ENCODE data around the gene ASRGL1.

DNA sequence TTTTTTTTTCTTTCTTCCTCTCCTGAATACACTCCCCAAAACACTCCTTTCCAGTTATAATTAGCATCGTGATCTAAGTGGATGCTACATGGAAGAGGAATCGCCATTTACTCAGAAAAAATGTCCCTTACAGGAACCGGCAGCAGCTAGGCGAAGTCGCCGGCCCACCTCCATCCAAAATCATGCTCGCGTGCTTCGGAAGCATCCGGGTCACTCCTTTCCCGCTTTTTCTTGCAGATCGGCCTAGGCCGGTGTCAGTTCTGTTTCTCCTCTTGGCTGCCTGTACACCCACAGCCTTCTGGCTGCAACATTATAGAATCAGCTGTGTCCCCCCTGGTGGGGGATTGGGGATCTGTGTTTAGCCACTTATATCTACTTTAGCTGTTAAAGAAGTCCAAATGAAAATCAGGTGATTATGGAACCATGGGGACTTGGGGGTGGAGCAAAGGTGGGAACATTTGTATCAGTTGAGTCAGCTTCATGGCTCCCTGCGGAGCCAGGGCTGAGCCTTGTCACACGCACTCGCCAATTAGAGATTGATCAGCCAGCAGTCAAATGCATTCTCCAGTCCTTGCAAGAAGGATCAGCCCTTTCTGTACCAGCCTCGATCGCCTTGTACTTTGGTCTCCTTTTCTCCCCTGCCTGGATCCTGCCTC is 36.3 kb downstream of the ASRGL1 start:
- TF ChIP-seq, protein P1, sequence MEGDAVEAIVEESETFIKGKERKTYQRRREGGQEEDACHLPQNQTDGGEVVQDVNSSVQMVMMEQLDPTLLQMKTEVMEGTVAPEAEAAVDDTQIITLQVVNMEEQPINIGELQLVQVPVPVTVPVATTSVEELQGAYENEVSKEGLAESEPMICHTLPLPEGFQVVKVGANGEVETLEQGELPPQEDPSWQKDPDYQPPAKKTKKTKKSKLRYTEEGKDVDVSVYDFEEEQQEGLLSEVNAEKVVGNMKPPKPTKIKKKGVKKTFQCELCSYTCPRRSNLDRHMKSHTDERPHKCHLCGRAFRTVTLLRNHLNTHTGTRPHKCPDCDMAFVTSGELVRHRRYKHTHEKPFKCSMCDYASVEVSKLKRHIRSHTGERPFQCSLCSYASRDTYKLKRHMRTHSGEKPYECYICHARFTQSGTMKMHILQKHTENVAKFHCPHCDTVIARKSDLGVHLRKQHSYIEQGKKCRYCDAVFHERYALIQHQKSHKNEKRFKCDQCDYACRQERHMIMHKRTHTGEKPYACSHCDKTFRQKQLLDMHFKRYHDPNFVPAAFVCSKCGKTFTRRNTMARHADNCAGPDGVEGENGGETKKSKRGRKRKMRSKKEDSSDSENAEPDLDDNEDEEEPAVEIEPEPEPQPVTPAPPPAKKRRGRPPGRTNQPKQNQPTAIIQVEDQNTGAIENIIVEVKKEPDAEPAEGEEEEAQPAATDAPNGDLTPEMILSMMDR (IDR thresholded peaks at IDR 0.05): no peak
- TF ChIP-seq EZH2 (IDR thresholded peaks at IDR 0.05; ENCODE audit: borderline replicate concordance, insufficient read depth, low read depth, low read length, poor library complexity, severe bottlenecking): no peak
